Right cardiac atrium (tissue), 5 donors: ENCODE results near the gene ACSS1. TPM values are rescaled to one million over a fixed set of nuclear protein-coding genes. Genes with fewer than 3 reads are reported as not detected.

ENCODE experiments used
- ATAC-seq, 2 donors: fragments of 200-7000 bp; cut with Tn5 transposase; one replicate each; pipeline versions ENCODE4 v1.8.0 to v1.9.1; 2020; ENCODE audit warnings: moderate library complexity in 2 of 2, mild to moderate bottlenecking in 1 of 2
- DNase-seq, 3 donors: peaks; one replicate each; pipeline ENCODE4 v3.0.0-alpha.2; 2020
- H3K27ac ChIP-seq: one replicate; pipeline ENCODE4 v1.5.1; 2013; ENCODE audit warnings: mild to moderate bottlenecking, low read length, control low read depth, moderate library complexity
- H3K27me3 ChIP-seq: one replicate; pipeline ENCODE4 v1.6.1; 2013; ENCODE audit not compliant: control insufficient read depth, insufficient read depth
- H3K4me1 ChIP-seq: one replicate; pipeline ENCODE4 v1.6.1; 2013; ENCODE audit warnings: low read length; ENCODE audit not compliant: control insufficient read depth, insufficient read depth
- H3K4me3 ChIP-seq: one replicate; pipeline ENCODE4 v1.5.1; 2013; ENCODE audit warnings: low read length, control low read depth
- H3K9me3 ChIP-seq: one replicate; pipeline ENCODE4 v1.6.1; 2013; ENCODE audit warnings: low read length; ENCODE audit not compliant: control insufficient read depth
- WGBS: extraction: QIAGEN DNeasy Blood & Tissue Kit; methylation state at CpG from one replicate; pipeline ENCODE4 v1.1.7; 2013; 5-methylcytosine and 5-hydroxymethylcytosine counted together
- intact Hi-C, 4 donors: fragments of 100-400 bp; cut with DNase I; formaldehyde crosslinking; loops; one replicate each; pipeline versions ENCODE4 v1.11.0 to v1.14.0; 2022 to 2023
- polyA plus RNA-seq: library from polyadenylated mRNA; stranded (reverse); fragments of 200-250 nt; gene quantifications from one replicate; pipeline ENCODE4 v1.2.3, GENCODE V29; 2013
- total RNA-seq, 4 donors: library from RNA; stranded (reverse); fragmentation: NEBNext Ultra II Directional; extraction: Animal tissue kit (Norgen Biotek cat#: 25700); gene quantifications; one replicate each; pipeline ENCODE4 v1.2.1, GENCODE V29; 2021
- donor health status: healthy with polysubstance abuse.
- donor health status: DM: no; HTN: yes; CAD: no.
- donor health status: DM: no; HTN: no; CAD: no.
- donor health status: DM: no; HTN: yes; CAD: no; lungs with severe emphysema.
- donor health status: DM: yes; HTN: yes; CAD: no.

Gene ACSS1
- total and polyA plus RNA-seq, 5 donors: 14.8 to 61.8 (median 32.5) TPM

GRCh38 chr20:24958506-24959385 is 99.2 kb downstream of the ACSS1 start:
- ATAC-seq (no peak), DNase-seq (no peak)
- H3K4me3 ChIP-seq: no peak overlapping the region
- intact Hi-C loops: no loop called here
- no peaks in the 10 kb centered on the region for H3K27me3 ChIP-seq
- H3K27ac ChIP-seq: no peak overlapping the region
- whole genome bisulfite sequencing: 76% methylated on average over 20 of the region's 20 CpGs
- no peaks in the 10 kb centered on the region for H3K9me3 ChIP-seq
- H3K4me1 ChIP-seq: no peaks in the 10 kb centered on the region

GRCh38 chr20:24957326-24958016 is 100.5 kb downstream of the ACSS1 start:
- Histone ChIP-seq H3K4me1 (no peaks in the 10 kb centered on the region), H3K27me3 (no peaks in the 10 kb centered on the region), H3K9me3 (no peaks in the 10 kb centered on the region), H3K27ac (no peak overlapping the region), H3K4me3 (no peak overlapping the region)
- no peak for ATAC-seq
- WGBS: 91% methylated on average over 18 of the region's 18 CpGs
- no peak for DNase-seq
- intact Hi-C loops: no loop called here

Other genes starting within 250 kb of the ACSS1 start
- 1 to 10 TPM in 2 of 4 donors, under 1 TPM in 2; 0.45 to 1.5 (median 0.90) TPM for gene CST7, start 108.9 kb downstream of the ACSS1 start, total RNA-seq
- 1.1 TPM for gene CST7, start 108.9 kb downstream of the ACSS1 start, polyA plus RNA-seq
- 10 to 100 TPM; 32.8 to 35.1 (median 34.8) TPM for gene APMAP, start 65.4 kb downstream of the ACSS1 start, total RNA-seq
- gene APMAP, start 65.4 kb downstream of the ACSS1 start, polyA plus RNA-seq: 28.0 TPM
- gene VSX1, start 24.0 kb upstream of the ACSS1 start, total RNA-seq: under 1 TPM in 1 of 4 donors, not detected in 3; 0.44 TPM
- gene VSX1, start 24.0 kb upstream of the ACSS1 start, polyA plus RNA-seq: 0.27 TPM
- gene ENTPD6, start 137.6 kb upstream of the ACSS1 start, total RNA-seq: 100 to 1,000 TPM; 102 to 132 (median 127) TPM
- gene ENTPD6, start 137.6 kb upstream of the ACSS1 start, polyA plus RNA-seq: 146 TPM
- gene PYGB, start 189.9 kb upstream of the ACSS1 start, total RNA-seq: 100 to 1,000 TPM; 154 to 219 (median 194) TPM
- gene PYGB, start 189.9 kb upstream of the ACSS1 start, polyA plus RNA-seq: 136 TPM